GOT3 (cell line): ENCODE measurements around the gene LDLRAD4.
"Not testable (repeated sequence)": the region's sequence is repeated elsewhere in the genome, so short reads cannot be mapped to it uniquely, and the experiment has no call there.

Source experiments
- DNase-seq: peaks from one replicate; lab custom pipeline; 2025; ENCODE audit warnings: mixed read lengths; lab: John Stamatoyannopoulos, UW

Gene LDLRAD4

DNA sequence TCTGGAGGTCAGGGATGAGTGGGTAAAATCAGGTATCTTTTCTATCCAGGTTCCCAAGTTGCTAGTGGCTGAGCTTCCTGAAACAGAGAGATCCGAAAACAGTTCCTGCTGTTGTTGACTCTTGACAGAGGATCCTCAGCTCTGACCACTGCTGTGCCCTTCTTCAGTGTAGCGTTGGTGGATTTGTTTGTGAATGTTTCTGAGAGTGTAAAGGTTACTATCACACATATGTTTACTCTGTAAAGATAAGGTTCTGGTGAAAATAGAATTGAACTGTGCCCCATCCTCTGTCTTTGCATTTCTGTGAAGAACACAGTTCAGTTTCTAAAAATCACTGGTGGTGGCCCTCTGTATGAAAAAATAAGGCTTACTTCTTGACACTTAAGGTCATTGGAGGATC lies 119.8 kb downstream of the LDLRAD4 start:
- no peak for DNase-seq

DNA sequence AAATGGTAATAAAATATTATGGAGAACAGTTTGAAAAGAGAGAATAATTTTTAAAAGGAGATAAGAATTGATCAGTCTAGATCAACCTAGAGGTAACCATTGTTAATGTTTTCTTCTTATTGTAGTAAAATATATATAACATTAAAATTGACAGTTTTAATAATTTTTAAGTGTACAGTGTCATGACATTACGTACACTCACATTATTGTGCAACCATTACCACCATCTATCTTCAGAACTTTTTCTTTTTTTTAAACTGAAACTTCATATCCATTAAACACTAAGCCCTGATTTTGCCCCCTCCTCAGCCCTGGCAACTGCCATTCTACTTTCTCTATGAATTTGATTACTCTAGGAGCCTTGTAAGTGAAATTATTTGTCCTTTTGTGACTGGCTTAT lies 121.1 kb downstream of the LDLRAD4 start:
- no peak for DNase-seq

DNA sequence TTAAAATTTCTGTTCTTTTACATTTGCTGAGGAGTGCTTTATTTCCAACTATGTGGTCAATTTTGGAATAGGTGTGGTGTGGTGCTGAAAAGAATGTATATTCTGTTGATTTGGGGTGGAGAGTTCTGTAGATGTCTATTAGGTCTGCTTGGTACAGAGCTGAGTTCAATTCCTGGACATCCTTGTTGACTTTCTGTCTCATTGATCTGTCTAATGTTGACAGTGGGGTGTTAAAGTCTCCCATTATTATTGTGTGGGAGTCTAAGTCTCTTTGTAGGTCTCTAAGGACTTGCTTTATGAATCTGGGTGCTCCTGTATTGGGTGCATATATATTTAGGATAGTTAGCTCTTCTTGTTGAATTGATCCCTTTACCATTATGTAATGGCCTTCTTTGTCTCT lies 127.9 kb downstream of the LDLRAD4 start:
- DNase-seq, result not testable (repeated sequence)

GRCh38 chr18:13353084-13353823 lies 134.7 kb downstream of the LDLRAD4 start:
- no peak for DNase-seq

DNA sequence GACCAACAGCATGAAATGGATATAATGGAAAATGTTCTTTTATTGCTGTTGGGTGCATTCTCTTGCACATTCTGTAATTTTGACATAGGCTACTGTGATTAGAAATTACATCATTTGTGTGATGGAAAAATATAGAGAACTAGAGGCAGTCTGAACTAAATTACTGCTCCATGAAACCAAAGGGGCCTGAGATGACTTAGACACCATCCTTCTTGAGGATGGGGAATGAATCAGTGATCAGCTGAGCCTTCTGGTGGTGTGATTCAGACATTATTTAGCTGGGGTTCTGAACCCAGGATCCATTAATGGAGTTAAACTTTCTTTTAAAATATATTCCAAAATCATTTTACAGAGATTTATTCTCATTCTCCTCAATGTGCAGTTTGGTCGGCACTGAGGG lies 135.8 kb downstream of the LDLRAD4 start:
- DNase-seq, result no peak

GRCh38 chr18:13356032-13356431 lies 137.5 kb downstream of the LDLRAD4 start:
- no peak for DNase-seq

DNA sequence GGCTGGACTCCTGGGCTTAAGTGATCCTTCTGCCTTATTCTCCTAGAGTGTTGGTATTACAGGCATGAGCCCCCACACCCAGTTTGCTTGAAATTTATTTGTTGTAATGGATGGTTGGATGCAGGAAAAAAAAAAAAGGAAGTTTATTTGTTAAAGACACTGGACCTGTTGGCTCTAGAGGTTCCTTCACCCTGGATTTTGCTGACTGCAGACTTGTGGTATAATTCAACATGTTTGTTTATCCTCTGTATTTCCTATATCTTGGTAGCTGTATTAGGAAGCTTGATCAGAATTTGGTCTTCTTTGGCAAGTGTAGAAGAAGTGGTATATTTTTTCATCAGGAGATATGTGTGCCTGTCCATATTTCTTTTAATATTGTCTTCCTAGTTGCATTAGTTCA lies 138.7 kb downstream of the LDLRAD4 start:
- DNase-seq, result no peak

GRCh38 chr18:13359210-13359609 lies 140.7 kb downstream of the LDLRAD4 start:
- DNase-seq, result no peak

GRCh38 chr18:13361431-13361830 lies 142.9 kb downstream of the LDLRAD4 start:
- DNase-seq, result no peak

DNA sequence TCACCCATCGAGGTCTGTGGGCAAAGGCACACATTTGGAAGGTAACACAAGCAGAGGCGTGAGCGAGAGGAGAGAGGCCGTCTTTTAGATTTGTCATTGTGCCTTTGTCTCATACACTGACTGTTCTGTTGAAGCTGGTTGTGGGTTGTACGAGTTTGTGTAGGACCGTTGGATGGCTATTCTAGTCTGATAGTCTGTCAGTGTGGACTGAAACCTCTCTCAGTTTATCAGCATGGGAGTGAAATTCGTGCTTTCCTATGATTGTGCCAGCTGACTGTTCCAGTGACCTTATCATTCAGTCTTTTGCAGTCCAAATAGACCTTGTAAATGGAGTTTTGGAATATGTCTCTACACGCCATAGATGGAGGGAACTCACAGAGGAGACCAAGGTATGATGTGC lies 143.5 kb downstream of the LDLRAD4 start:
- no peak for DNase-seq

DNA sequence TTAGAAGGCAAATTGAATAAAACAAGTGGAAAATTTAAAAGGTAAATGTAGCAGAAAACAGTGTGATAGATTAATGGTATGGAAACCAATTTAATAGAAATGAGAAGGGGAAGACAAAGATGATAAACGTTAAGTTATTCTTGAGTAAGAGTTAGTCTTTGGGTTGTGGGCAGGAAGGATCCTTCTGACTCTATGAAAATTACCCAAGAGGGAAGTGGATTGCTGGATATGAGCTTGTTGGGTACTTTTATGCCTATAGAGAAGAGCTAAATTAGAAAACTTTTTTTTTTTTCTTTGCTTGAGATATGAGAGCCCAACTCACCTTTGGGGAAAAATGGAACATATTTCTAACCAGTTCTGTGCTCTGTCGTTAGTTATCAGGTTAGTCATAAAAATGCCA lies 144.0 kb downstream of the LDLRAD4 start:
- no peak for DNase-seq

- DNase-seq, result no peak
Observed at GRCh38 chr18:13363359-13363758, 144.8 kb downstream of the LDLRAD4 start.

GRCh38 chr18:13364721-13365205 lies 146.2 kb downstream of the LDLRAD4 start:
- no peak for DNase-seq

DNA sequence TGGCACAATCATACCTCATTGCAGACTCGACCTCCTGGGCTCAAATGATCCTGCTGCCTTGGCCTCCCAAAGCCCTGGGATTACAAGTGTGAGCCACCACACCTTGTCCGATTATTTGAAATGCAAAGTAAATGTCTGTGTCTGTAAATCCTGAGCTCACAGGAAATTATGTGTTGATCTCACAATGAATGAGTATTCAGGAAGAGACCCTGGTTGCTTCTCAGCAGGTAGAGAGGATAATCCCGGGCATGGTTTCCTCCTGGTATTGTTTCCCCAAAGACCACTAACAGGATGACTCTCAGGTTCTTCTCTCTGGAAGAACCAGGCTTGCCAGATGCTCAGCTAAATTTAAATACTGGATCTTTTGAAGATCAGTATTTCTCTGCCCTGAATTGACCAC lies 147.6 kb downstream of the LDLRAD4 start:
- no peak for DNase-seq

DNA sequence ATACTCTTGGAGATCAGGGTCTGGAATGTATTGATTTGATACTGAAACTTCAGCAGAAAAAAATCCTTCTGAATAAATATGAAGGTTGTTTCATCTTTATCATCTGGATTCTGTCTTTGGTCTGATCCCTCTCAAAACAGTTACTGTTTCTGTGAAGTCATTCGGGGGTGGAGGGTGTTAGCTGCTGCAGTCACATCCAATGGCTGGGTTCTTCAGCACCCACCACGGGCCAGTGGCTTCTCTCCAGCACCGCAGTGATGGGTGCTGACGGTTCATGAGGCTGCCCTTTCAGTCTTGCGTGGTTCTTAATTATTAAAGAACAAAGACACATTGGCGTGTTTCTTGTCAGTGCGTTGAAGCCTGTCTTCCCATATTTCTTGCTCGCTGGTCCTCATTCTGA lies 148.0 kb downstream of the LDLRAD4 start:
- no peak for DNase-seq

GRCh38 chr18:13366962-13367892 lies 148.7 kb downstream of the LDLRAD4 start:
- no peak for DNase-seq

DNA sequence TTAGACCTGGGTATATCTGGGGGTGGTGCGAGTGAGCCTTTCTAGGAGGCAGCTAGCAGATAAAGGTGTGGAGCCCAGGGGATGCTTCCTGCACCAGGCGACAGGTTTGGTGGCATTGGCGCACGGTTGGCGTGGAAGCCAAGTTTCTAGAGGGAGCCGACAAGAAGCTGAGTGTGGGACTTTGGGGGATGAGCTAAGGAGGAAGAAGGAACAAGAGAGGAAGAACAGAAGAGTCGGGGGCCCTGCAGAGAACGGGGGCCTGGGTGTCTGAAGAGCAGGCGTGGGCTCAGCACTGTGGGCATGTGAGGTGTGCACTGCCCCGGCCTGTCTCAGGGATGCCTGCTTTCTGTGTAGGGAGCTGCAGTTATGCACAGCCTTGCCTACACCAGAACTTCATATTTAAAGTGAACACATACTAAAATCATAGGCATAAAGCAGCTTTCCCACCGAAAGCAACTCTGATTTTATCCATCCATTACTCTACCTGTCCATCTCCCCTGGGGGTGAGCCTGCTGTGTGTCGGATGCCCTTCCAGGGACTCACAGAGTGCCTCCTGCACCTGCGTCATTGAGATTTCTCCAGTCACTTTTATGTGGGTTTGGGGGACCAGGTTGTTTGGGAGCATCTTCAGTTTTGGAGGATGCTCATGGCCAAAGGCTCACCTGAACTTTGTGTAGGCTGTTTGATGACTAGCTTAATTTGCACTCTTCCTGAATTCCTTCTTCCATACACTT lies 149.7 kb downstream of the LDLRAD4 start:
- no peak for DNase-seq

- no peak for DNase-seq
Observed at GRCh38 chr18:13369353-13369752, 150.8 kb downstream of the LDLRAD4 start.

DNA sequence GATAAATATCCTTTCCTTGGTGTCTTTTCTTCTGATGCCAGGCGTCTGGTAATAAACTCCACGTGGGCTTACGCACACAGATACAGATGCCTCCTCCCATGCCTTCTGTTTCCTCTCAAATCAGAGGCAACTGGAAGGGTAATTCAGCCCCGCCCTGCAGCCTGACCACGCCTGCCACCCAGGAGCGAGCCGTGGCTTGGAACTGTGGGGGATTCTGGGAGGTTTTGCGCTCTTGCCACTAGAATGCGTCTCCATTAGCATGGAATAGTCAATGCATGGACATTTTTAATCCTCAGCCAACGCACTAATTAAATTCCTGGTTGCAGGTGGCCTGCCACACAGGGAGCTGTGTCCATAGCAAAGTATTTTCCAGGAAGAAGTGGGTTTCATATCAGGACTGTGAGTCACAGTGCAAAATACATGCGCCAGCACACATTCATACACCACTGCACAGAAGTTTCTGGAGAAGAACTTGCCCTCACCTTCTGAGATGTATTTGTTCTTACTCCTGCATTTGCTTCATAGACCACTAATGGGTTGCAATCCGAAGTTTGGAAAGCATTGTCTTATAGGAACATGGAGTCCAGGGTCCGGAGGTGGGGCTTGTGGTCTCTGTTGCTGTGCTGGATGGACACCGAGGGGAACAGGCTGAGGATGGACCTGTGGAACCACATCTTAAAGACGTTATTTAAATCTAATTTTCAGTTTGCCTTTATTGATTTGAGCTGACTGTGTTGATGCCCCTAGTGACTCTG lies 151.4 kb downstream of the LDLRAD4 start:
- no peak for DNase-seq

DNA sequence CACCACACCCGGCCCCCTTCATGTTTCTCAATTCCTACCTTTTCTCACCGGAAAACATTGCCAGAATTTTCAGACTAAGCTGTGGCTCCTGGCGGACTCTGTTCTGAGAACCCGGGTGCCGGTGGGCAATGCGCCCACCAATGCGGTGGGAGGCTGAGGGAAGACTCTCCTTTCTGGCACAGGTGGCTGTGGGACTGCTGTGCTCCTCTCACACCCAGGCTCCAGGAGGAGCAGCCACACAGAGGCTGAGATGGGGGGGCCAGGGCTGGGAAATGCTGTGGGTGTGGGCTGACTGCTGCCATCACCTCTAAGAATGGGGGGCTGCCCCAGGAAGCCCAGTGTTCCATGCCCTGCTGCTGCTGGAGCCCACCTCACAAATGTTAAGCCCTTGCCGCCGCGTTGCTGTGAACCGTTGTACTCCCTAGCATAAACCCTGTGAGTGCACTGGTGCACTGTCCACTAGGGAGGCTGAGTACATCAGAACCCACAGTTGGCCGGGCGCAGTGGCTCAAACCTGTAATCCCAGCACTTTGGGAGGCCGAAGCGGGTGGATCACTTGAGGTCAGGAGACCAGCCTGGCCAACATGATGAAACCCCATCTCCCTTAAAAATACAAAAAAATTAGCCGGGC lies 152.6 kb downstream of the LDLRAD4 start:
- no peak for DNase-seq
